NCI-H2081 (cell line): ENCODE data around the gene LASP1.
"Not testable (repeated sequence)": the region's sequence is repeated elsewhere in the genome, so short reads cannot be mapped to it uniquely, and the experiment has no call there.

Experiments used
- DNase-seq, 2 experiments: peaks; one replicate each; lab custom pipeline; 2025; lab: John Stamatoyannopoulos, UW

LASP1 gene

GRCh38 chr17:38910325-38910724 is 40.5 kb downstream of the LASP1 start:
- no peak for DNase-seq

DNA sequence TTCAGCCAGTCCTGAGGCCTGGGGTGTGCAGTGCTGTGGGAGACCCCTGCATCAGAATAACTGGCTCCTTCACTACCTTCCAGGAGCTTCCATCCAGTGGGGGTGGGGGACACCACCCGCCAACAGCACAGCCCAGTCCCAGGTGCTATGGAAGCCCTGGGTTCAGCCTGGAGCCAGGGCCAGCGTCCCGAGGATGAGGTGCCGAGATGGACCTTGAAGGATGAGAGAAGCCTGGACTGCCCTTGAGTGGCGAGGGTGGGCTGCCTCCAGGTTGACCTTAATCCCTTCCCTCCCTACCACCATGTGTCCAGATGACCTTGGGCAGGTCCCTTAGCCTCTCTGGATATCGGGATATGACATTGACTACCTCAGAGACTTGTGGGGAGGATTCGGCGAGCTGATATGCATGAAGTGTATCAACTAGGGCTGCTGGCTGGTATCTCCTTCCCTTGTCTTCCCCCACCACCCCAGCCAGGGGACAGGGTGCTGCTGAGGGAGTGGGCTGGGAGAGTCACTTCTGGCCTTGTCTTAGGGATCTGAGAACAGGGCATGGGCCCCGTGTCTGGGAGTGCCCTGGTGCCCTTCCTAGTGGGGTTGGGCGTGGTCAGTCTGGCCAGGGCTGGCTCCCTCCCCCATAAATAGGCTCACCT is 41.3 kb downstream of the LASP1 start:
- DNase-seq = no peak

GRCh38 chr17:38911731-38912081 is 41.8 kb downstream of the LASP1 start:
- DNase-seq = not testable (repeated sequence)

DNA sequence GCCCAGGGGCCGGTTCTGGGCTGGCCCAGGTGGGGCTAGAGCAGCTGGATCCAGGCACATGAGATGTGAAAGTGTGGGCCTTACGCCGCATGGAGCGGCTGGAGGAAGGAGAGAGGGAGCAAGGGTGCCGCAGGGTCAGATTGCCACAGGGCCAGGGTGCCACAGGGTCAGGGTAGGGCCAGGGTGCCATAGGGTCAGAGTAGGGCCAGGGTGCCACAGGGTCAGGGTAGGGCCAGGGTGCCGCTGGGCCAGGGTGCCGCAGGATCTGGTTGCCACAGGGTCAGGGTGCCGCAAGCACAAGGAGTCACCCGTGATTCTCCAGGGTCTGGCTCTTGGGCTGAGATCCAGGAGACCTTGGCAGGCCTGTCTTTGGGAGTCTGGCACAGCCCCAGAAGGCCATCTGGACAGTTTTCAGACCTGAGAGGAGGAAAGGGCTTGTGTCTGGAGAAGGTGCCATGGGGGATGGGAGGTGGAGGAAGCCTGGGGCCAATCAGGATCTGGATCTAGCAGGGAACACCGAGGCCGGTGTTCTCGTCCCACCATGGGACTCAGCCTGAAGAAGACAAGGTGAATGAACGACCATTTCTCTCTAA is 42.5 kb downstream of the LASP1 start:
- no peak for DNase-seq

- no peak for DNase-seq
These were observed 45.1 kb downstream of the LASP1 start for GRCh38 chr17:38914741-38915638.

DNA sequence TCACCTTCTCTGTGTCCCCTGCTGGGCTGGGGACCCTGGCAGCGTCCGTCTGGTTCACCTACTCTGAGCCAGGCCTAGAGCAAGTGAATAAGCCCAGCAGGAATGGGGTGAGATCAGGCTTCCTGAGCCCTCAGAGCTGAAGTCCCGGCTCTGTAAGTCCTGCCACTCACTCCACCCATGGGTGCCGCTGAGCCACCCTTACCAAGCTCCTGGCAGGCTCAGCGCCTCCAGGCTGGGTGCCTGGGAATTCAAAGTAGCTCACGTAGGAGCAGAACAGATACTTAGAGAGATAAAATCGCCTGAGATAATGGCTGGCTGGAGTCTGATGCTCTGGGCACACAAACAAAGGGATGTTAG is 45.8 kb downstream of the LASP1 start:
- DNase-seq = no peak

GRCh38 chr17:38916771-38917170 is 46.9 kb downstream of the LASP1 start:
- no peak for DNase-seq

DNA sequence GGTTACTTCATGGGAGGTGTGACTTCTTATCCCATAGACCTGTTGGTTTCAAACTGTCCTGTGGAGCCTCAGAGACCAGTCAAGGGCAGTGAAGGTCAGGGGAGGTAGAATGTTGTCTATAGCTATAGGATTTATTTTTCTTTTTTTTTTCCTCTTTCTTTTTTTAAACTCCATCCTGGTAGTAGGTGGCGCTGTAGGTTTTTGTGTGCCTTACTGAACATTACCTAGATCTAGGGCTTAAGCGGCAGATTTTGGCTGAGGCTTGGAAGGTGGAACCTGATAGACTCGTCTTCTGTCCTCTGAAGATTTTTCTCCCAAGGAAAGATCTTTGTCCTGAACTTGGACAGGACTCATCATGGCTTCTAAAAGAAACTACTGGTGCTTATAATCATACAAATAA is 47.4 kb downstream of the LASP1 start:
- DNase-seq = no peak

DNA sequence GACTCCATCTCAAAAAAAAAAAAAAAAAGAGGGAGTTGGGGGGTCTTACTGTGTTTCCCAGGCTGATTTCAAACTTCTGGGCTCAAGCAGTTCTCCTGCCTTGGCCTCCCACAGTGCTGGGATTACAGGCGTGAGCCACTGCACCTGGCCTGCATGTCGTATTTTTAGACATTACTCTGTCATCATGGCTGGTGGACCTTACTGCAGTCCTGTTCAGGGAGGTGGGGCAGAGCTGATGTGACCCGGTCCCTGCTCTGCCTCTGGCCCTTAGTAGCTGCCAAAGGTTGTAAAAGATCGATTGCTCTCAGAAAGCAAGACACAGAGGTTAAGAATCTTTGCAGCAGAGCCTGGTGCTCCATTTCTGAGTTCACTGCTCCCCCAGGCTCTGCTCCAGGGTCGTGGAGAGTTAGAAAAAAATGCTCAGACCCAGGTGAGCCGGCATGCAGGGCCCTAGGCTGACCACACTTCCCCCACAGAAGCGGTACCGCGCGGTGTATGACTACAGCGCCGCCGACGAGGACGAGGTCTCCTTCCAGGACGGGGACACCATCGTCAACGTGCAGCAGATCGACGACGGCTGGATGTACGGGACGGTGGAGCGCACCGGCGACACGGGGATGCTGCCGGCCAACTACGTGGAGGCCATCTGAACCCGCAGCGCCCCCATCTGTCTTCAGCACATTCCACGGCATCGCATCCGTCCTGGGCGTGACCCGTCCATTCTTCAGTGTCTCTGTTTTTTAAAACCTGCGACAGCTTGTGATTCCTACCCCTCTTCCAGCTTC is 48.5 kb downstream of the LASP1 start:
- no peak for DNase-seq

- DNase-seq = no peak
These were observed 49.1 kb downstream of the LASP1 start for GRCh38 chr17:38918916-38919315.

GRCh38 chr17:38919316-38920078 is 49.6 kb downstream of the LASP1 start:
- no peak for DNase-seq

- DNase-seq = no peak
These were observed 50.8 kb downstream of the LASP1 start for GRCh38 chr17:38920374-38921291.

- no peak for DNase-seq
These were observed 52.0 kb downstream of the LASP1 start for GRCh38 chr17:38921756-38922411.

DNA sequence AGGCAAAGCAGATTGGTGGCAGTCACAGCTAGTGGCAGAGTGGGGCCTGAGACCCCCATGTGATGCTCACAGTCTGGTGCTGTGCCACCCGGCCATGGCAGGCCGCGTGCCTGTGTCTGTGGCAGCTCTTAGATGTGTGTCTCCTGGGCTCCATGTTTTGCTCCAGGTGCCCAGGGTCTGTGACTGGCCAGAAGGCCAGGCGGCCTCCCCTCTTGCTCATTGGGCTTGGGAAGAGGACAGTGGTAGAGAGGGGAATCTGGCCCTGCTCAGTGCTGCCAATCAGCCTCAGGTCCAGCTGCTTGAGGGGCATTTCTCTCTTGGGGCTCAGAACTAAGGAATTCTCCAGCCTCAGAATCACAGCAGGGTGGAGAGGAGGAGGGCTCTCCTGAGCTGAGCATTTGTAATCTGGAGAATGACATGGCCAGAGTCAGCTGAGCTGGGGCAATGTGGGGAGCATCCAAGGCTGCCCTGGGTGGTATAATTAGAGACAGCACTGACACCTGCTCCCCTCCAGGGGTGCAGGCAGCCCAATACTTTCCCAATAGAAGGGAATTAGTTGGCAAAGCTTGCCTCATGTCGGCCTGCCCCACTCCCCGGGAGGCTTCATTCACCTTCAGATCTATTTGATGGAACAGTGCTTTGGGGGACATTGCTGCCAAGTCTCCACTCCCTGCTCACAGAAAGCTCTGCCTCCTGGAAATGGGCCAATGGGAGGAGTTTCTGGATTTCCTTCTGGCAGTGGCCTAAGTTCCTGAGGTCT is 52.9 kb downstream of the LASP1 start:
- DNase-seq = peak; percentile 67 to 77

GRCh38 chr17:38925263-38925995 is 55.6 kb downstream of the LASP1 start, which contains the start of gene LASP1NB:
Gene LASP1NB (plus strand): TSS chr17:38925614.
- DNase-seq = no peak

DNA sequence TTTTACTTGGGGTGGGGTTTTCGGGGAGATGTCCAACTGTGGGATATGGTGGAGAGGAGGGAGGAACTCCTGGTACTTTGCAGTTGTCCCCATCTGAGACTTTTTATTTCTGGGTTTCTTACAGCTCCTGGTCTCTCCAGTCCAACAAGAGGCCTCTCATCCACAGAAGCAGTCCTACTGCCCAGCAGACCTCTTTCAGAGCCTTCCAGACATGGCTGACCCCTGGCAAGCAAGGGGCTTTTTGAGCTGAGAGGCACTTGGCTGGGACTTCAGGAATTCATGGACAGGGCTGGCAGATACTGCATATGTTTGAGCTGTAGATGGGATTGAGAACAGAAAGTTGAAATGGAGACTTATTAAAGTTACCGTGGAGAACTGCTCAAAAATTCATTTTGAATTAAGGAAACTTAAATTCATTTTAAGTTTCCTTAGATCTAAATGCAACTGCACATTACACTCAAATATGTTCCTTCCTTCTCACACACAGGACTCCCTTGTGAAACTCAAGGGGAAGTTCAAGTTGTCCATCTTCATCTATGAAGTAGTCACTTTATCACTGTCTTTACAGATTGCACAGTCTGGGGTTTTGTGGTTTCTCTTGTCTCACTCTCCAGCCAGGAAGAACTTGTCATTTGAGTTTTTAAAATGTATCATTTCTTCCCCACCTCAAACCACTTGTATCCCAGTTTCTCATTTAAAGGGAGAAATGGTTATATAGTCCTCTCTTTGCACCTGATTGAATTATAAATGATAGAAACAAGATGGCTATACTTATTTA is 56.6 kb downstream of the LASP1 start:
- no peak for DNase-seq

- DNase-seq = not testable (repeated sequence)
These were observed 60.9 kb downstream of the LASP1 start for GRCh38 chr17:38930782-38931181.

GRCh38 chr17:38933962-38934361 is 64.1 kb downstream of the LASP1 start:
- not testable (repeated sequence) for DNase-seq
